ENCODE results near the gene CRLF1.

Gene CRLF1

GRCh38 chr19:18620902-18621301 lies 14.3 kb upstream of the CRLF1 start:
- Histone ChIP-seq H3K9me2 (replicated peaks; ENCODE audit: low read depth, low read length) (no peaks in the 10 kb centered on the region), H3K27me3 (ENCODE audit: insufficient read depth, low read length, poor library complexity, severe bottlenecking) (no peaks in the 10 kb centered on the region), H3K4me2 (ENCODE audit: low read depth, low read length, poor library complexity, severe bottlenecking) (no peak overlapping the region), H3K9me3 (ENCODE audit: insufficient read depth, low read depth, low read length) (no peaks in the 10 kb centered on the region), H2AFZ (ENCODE audit: low read length) (no peak overlapping the region), H3K36me3 (ENCODE audit: insufficient read depth, low read length) (no peaks in the 10 kb centered on the region), H3K79me2 (ENCODE audit: insufficient read depth, low read length) (no peaks in the 10 kb centered on the region), H3K4me1 (ENCODE audit: insufficient read depth, low read length, poor library complexity, severe bottlenecking) (no peaks in the 10 kb centered on the region), H3K4me3 (ENCODE audit: low read length, poor library complexity, severe bottlenecking) (no peak overlapping the region), H4K20me1 (ENCODE audit: insufficient read depth, low read length, poor library complexity, severe bottlenecking) (no peaks in the 10 kb centered on the region), H3F3A (ENCODE audit: low read depth) (no peaks in the 10 kb centered on the region), H3K9ac (ENCODE audit: low read depth, low read length, poor library complexity, severe bottlenecking) (no peak overlapping the region)
- TF ChIP-seq EZH2phosphoT487 (IDR thresholded peaks at IDR 0.05; ENCODE audit: borderline replicate concordance): no peak
- TF ChIP-seq CTCF (conservative IDR thresholded peaks at IDR 0.05; ENCODE audit: low read length): no peak

- Histone ChIP-seq H2AFZ (ENCODE audit: low read length) (no peak overlapping the region), H3K4me2 (ENCODE audit: low read depth, low read length, poor library complexity, severe bottlenecking) (no peak overlapping the region), H3K9me2 (replicated peaks; ENCODE audit: low read depth, low read length) (no peaks in the 10 kb centered on the region), H3K4me3 (ENCODE audit: low read length, poor library complexity, severe bottlenecking) (no peak overlapping the region), H3K9me3 (ENCODE audit: insufficient read depth, low read depth, low read length) (no peaks in the 10 kb centered on the region), H4K20me1 (ENCODE audit: insufficient read depth, low read length, poor library complexity, severe bottlenecking) (no peaks in the 10 kb centered on the region), H3K36me3 (ENCODE audit: insufficient read depth, low read length) (no peaks in the 10 kb centered on the region), H3K9ac (ENCODE audit: low read depth, low read length, poor library complexity, severe bottlenecking) (no peak overlapping the region), H3F3A (ENCODE audit: low read depth) (no peaks in the 10 kb centered on the region), H3K4me1 (ENCODE audit: insufficient read depth, low read length, poor library complexity, severe bottlenecking) (no peaks in the 10 kb centered on the region), H3K79me2 (ENCODE audit: insufficient read depth, low read length) (no peaks in the 10 kb centered on the region), H3K27me3 (ENCODE audit: insufficient read depth, low read length, poor library complexity, severe bottlenecking) (no peaks in the 10 kb centered on the region)
- TF ChIP-seq EZH2phosphoT487 (IDR thresholded peaks at IDR 0.05; ENCODE audit: borderline replicate concordance) (no peak), CTCF (conservative IDR thresholded peaks at IDR 0.05; ENCODE audit: low read length) (no peak)
Measured at GRCh38 chr19:18620311-18620710, 13.7 kb upstream of the CRLF1 start.

- H3K79me2 ChIP-seq (ENCODE audit: insufficient read depth, low read length): no peaks in the 10 kb centered on the region
- no peak overlapping the region for H3K4me3 ChIP-seq (ENCODE audit: low read length, poor library complexity, severe bottlenecking)
- no peaks in the 10 kb centered on the region for H3K4me1 ChIP-seq (ENCODE audit: insufficient read depth, low read length, poor library complexity, severe bottlenecking)
- no peaks in the 10 kb centered on the region for H3K9me2 ChIP-seq (replicated peaks; ENCODE audit: low read depth, low read length)
- TF ChIP-seq EZH2phosphoT487 (IDR thresholded peaks at IDR 0.05; ENCODE audit: borderline replicate concordance): no peak
- TF ChIP-seq CTCF (conservative IDR thresholded peaks at IDR 0.05; ENCODE audit: low read length): no peak
- no peak overlapping the region for H3K9ac ChIP-seq (ENCODE audit: low read depth, low read length, poor library complexity, severe bottlenecking)
- no peaks in the 10 kb centered on the region for H3K9me3 ChIP-seq (ENCODE audit: insufficient read depth, low read depth, low read length)
- no peak overlapping the region for H2AFZ ChIP-seq (ENCODE audit: low read length)
- H3K27me3 ChIP-seq (ENCODE audit: insufficient read depth, low read length, poor library complexity, severe bottlenecking): no peaks in the 10 kb centered on the region
- no peak overlapping the region for H3K4me2 ChIP-seq (ENCODE audit: low read depth, low read length, poor library complexity, severe bottlenecking)
- no peaks in the 10 kb centered on the region for H3K36me3 ChIP-seq (ENCODE audit: insufficient read depth, low read length)
- no peaks in the 10 kb centered on the region for H3F3A ChIP-seq (ENCODE audit: low read depth)
- H4K20me1 ChIP-seq (ENCODE audit: insufficient read depth, low read length, poor library complexity, severe bottlenecking): no peaks in the 10 kb centered on the region
Measured at GRCh38 chr19:18618236-18618635, 11.6 kb upstream of the CRLF1 start.

All from Loucy (cell line).